ENCODE results near the gene RPL37A.
"Not testable (repeated sequence)": the region's sequence is repeated elsewhere in the genome, so short reads cannot be mapped to it uniquely, and the experiment has no call there.

RPL37A gene

DNA sequence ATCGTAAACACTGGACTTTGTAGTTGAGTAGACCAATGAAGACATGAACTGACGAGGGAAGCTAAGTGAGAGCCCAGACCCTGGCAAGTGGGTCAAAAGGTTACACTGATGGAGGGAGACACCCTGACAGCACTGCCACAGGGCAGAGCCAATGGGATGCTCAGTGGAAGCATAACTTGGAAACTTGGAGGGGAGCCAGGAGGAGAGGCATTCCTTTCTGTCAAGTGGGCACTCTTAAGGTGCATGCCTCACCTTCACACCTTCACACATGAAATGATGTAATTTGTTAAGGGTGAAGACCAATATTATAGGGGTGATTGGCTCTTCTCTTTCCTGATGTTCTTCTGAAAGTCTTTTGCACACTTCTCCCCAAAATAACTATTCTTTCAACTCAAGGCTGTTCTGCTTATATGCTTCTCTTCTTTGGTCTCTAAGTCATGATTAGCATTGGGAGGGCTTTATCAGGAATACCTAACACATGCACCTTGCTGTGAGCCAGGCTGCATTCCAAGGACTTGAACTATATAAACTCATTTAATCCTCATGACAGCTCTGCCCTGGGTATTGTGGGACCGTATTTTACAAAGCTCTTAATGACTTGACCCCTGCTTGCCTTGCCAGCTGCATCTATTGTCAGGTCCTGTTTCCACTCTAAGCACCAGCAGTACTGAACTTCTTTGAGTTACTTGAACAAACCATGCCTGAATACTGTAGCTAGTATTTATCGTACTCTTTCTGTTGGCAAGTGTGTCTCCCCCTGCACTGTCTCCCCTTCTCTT, 19.0 kb downstream of the RPL37A start:
- DNase-seq (ENCODE audit: low read depth) = no peak

DNA sequence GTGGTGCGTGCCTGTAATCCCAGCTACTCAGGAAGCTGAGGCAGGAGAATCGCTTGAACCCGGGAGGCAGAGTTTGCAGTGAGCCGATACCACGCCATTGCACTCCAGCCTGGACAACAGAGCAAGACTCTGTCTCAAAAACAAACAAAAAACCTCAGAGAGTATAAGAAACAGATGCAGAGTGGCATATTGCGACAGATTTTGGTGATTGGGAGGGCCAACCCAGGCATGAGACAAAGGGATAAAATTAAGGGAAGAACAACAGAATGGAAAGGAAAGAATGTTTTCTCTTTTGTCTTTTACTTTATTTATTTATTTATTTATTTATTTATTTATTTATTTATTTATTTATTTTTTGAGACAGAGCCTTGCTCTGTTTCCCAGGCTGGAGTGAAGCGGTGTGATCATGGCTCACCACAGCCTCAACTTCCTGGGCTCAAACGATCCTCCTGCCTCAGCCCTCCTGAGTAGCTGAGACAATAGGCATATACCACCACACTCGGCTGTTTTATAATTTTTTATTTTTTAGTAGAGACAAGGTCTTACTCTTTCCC, 20.0 kb downstream of the RPL37A start:
- DNase-seq (ENCODE audit: low read depth) = not testable (repeated sequence)

DNA sequence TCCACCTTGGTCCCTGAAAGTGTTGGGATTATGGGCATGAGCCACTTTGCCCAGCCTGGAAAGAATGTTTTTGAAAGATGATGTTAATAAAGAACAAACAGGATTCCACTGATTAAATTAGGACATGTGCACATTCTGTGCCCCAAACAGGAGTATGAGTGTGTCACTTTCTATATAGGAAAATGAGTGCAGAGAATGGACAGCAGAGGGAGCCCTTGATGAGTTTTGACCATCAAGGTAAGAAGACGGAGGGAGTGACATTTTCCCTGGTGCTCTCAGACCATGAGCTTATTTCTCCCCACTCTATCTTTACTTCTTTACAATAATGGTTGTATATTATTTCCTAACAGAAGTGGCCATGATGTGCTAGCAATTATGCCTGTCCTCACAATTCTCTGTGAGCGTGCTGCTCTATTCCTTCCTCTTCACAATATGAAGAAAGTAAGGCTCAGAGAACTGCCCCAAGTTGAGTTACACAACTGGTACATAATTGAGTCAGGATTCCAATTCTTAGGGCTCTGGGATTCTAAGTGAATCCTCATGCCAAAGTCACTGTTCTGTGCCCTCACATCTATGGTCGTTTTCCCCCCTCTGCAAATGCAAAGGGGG, 20.6 kb downstream of the RPL37A start:
- DNase-seq (ENCODE audit: low read depth) = no peak

DNA sequence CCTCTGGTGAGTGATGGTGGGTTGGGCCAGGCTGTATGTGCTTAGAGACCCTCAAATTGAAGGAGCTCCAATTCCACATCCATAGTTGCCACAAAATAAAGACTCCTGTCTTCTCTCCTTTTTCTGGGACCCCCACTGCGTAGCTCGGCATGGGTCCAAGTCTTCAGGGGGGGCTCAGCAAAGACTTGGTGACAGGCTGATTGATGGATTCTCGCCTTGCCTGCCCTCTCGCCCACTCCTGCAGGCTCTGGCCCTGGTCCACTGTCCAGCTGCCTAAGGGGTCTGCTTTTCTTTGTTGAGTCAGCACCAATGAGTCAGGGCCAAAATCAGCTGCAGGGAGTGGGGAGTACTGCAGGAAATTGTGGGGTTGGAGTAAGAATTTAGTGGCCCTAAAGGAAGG, 21.5 kb downstream of the RPL37A start:
- DNase-seq (ENCODE audit: low read depth) = no peak

DNA sequence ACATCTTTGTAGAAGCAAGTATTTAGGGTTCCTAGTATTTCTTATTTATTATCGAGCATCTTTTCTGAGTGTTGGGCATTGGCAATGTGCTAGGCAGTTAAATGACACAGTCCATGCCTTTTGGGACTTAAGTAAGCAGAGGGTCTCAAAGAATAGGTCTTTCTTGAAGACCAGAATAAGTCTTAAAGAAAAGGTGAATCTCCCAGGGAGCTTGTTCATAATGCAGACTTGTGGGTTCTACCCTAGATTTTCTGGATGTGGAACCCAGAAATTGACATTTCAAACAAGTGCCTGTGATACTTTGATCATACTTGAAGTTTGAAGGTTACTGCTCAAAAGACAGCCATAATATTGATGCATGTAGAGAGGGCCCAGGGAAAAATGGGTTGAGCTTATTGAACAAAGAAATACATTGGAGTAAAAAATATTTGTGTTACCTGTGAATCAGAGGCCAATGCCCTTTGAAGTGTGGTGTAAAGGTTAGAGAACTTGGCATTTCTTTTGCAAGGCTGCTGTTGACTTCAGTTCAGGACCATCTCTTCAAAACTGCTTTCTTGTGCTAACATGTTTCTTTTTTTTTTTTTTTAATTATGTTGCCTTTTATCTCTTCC, 24.4 kb downstream of the RPL37A start:
- no peak for DNase-seq (ENCODE audit: low read depth)

DNA sequence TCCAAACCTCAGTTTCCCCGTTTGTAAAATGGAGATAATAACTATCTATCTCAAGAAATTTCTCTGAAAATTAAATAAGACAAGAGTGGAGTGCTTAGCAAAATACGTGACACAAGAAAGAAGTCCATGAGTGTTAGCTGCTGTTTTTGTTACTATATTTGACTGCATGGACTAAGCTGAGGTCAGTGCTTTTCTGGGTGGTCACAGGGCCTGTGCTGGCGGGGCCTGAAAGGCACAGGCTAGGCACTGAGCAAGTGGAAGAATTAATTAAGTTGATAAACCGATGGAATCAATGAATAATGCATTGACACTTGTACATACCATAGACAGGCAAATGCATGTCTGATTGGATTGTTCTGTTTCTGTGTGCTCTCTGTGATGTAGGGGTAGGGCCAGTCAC, 27.3 kb downstream of the RPL37A start:
- DNase-seq (ENCODE audit: low read depth) = no peak

GRCh38 chr2:216526939-216527338, 28.3 kb downstream of the RPL37A start:
- no peak for DNase-seq (ENCODE audit: low read depth)

DNA sequence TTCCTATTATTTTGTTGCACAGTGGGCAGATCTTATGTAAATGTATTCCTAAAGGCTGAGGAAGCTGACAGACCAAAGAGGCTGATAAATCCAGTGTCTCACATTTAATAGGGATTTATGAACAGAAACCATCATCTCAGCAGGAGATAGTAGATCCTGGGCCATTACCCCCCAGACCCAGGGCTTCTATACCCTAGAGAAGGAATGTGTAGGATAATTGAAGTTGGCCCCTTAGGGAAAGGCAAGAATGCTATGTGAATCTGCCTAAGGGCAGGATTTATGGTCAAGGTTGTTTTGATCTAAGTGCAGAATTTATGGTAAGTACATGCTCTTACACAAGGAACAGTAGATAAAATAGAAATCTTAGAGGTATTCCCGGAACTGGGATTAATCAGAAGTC, 29.0 kb downstream of the RPL37A start:
- DNase-seq (ENCODE audit: low read depth) = no peak

- no peak for DNase-seq (ENCODE audit: low read depth)
These were observed 33.9 kb downstream of the RPL37A start for GRCh38 chr2:216532562-216532961.

DNA sequence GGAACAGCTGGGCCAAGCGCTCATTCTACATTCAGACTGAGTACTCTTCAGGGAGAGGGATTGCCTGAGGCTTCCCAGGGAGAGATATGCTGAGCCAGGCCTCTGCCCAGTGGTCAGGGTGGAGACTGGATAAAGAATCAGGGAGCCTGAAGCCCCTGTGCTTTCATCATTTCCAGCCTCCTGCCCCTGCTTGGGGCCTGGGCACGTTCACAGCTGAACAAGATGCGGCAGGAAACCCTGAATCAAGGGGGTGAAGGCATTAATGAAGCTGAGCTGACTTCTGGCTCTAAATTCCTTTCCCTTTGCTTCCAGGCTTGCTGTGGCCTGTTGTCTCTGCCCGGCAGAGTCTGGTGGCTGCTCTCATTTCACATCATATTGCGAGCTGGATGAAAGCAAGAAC, 35.0 kb downstream of the RPL37A start:
- no peak for DNase-seq (ENCODE audit: low read depth)

GRCh38 chr2:216534809-216535208, 36.2 kb downstream of the RPL37A start:
- no peak for DNase-seq (ENCODE audit: low read depth)

DNA sequence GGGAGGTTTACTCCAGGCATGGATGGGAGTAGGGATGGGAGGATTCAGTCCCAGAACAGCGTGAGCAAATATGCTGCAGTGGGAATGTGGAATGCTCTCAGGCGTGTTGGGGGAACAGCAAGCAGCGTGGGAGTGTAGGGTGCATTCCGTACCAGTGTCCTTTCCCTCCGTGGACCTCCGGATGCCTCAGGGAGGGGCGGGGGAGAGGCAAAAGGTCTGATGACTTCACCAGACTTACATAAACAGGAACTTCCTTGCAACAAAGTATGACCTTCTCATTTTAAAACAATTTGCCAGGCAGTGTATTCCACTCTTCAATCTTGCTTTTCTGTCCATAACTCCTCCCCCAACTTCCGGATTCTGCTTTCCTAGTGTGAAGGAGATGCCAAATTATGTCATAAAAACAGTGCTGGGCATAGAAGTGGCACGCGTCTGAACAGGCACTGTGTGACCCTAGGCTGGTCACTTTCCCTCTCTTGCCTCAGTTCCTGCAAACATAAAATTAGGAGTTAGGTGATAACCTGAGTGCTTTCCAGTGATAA, 36.9 kb downstream of the RPL37A start:
- DNase-seq (ENCODE audit: low read depth) = peak; percentile 68

GRCh38 chr2:216536734-216537210, 38.1 kb downstream of the RPL37A start:
- no peak for DNase-seq (ENCODE audit: low read depth)

GRCh38 chr2:216537366-216537765, 38.7 kb downstream of the RPL37A start:
- DNase-seq (ENCODE audit: low read depth) = no peak

- DNase-seq (ENCODE audit: low read depth) = no peak
These were observed 39.9 kb downstream of the RPL37A start for GRCh38 chr2:216538538-216538937.

DNA sequence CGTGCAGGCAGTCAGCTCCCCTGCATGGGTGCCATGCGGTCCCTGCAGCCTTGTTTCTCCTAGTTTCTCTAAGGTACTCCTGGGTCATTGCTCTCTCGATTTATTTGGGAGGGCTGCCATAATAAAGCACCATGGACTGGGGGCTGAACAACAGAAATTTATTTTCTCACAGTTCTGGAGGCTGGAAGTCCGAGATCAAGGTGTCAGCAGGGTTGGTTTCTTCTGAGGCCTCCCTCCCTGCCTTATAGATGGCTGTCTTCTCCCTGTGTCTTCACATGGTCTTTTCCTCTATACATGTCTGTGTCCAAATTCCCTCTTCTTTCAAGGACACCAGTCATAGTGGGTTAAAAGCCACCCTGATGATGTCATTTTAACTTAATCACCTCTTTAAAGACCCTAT, 40.5 kb downstream of the RPL37A start:
- no peak for DNase-seq (ENCODE audit: low read depth)

- DNase-seq (ENCODE audit: low read depth) = no peak
These were observed 41.2 kb downstream of the RPL37A start for GRCh38 chr2:216539791-216540241.

DNA sequence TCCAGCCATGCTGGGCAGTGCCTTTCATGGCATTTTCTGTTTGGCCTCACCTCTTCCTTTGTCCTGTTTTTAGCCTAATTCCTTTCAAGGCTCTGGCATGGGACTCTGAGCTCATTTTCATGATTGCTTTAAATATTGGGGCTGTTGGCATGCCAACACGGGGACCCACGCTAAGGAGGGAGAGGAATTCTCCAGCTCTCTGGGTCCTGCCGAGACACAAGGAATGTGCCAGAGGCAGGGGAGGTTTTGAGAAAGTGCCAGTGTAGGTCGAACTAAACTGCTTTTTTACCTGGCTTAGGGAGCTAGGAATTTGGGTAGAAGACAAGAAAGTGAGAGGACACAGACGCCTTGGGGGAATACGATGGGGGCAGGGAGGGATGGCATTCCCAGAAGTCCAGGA, 42.3 kb downstream of the RPL37A start:
- no peak for DNase-seq (ENCODE audit: low read depth)

DNA sequence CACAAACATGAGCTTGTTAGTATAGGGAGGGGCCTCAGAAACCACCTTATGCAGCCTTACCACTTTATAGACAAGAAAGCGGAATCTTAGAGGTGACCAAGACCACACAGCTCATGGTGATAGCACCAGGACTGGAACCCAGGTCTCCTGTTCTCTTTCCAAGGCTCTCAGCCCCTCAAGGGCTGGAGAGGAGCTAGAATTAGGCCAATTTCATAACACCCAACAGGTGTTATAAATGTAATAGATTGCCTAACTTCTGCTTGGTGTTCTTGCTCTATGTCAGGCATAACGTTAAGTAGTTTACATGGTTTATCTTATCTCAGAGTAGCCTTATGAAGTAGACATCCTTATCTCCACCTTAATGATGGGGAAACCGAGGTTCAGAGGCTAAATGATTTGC, 42.9 kb downstream of the RPL37A start:
- DNase-seq (ENCODE audit: low read depth) = no peak

- no peak for DNase-seq (ENCODE audit: low read depth)
These were observed 46.7 kb downstream of the RPL37A start for GRCh38 chr2:216545359-216545758.

- DNase-seq (ENCODE audit: low read depth) = no peak
These were observed 47.6 kb downstream of the RPL37A start for GRCh38 chr2:216546241-216546640.

GRCh38 chr2:216546641-216547403, 48.2 kb downstream of the RPL37A start:
- DNase-seq (ENCODE audit: low read depth) = no peak
